Measurements from ENCODE around the gene NDUFAF8. TPM values are rescaled to one million over a fixed set of nuclear protein-coding genes. Genes with fewer than 3 reads are reported as not detected.

The NDUFAF8 gene
- total RNA-seq, 1 donor from 2014 or later, result 31.6 TPM

- no peak for TF ChIP-seq CTCF (IDR thresholded peaks at IDR 0.05; ENCODE audit: insufficient read depth, low read length, severe bottlenecking)
- H3K27me3 ChIP-seq (ENCODE audit: control insufficient read depth, insufficient read depth, low read length), result no peaks in the 10 kb centered on the region
- DNase-seq (ENCODE audit: low read depth) (no peak), FAIRE-seq (peak; percentile 91)
- H3K4me3 ChIP-seq (ENCODE audit: low read depth, low read length), result no peak overlapping the region
- H3K36me3 ChIP-seq (ENCODE audit: control insufficient read depth, insufficient read depth, low read length), result peaks cover 1% of the 10 kb centered on the region
Measured at GRCh38 chr17:81204578-81204977, 34.5 kb upstream of the NDUFAF8 start.

- FAIRE-seq, result no peak
- peaks cover 1% of the 10 kb centered on the region for H3K36me3 ChIP-seq (ENCODE audit: control insufficient read depth, insufficient read depth, low read length)
- DNase-seq (ENCODE audit: low read depth), result no peak
- no peak overlapping the region for H3K4me3 ChIP-seq (ENCODE audit: low read depth, low read length)
- no peak for TF ChIP-seq CTCF (IDR thresholded peaks at IDR 0.05; ENCODE audit: insufficient read depth, low read length, severe bottlenecking)
- H3K27me3 ChIP-seq (ENCODE audit: control insufficient read depth, insufficient read depth, low read length), result no peaks in the 10 kb centered on the region
Measured at GRCh38 chr17:81206166-81206565, 33.0 kb upstream of the NDUFAF8 start.

GRCh38 chr17:81206657-81207056 lies 32.5 kb upstream of the NDUFAF8 start:
- no peaks in the 10 kb centered on the region for H3K27me3 ChIP-seq (ENCODE audit: control insufficient read depth, insufficient read depth, low read length)
- FAIRE-seq (peak; percentile 18), DNase-seq (ENCODE audit: low read depth) (no peak)
- H3K36me3 ChIP-seq (ENCODE audit: control insufficient read depth, insufficient read depth, low read length), result peaks cover 1% of the 10 kb centered on the region
- H3K4me3 ChIP-seq (ENCODE audit: low read depth, low read length), result no peak overlapping the region
- TF ChIP-seq CTCF (IDR thresholded peaks at IDR 0.05; ENCODE audit: insufficient read depth, low read length, severe bottlenecking), result no peak

GRCh38 chr17:81207610-81208581 lies 31.2 kb upstream of the NDUFAF8 start:
- no peak for TF ChIP-seq CTCF (IDR thresholded peaks at IDR 0.05; ENCODE audit: insufficient read depth, low read length, severe bottlenecking)
- H3K27me3 ChIP-seq (ENCODE audit: control insufficient read depth, insufficient read depth, low read length), result no peaks in the 10 kb centered on the region
- H3K36me3 ChIP-seq (ENCODE audit: control insufficient read depth, insufficient read depth, low read length), result peaks cover 1% of the 10 kb centered on the region
- peak; percentile 66 for FAIRE-seq
- DNase-seq (ENCODE audit: low read depth), result no peak
- H3K4me3 ChIP-seq (ENCODE audit: low read depth, low read length), result no peak overlapping the region

GRCh38 chr17:81208651-81209050 lies 30.5 kb upstream of the NDUFAF8 start:
- Histone ChIP-seq H3K36me3 (ENCODE audit: control insufficient read depth, insufficient read depth, low read length) (peaks cover 1% of the 10 kb centered on the region), H3K4me3 (ENCODE audit: low read depth, low read length) (no peak overlapping the region), H3K27me3 (ENCODE audit: control insufficient read depth, insufficient read depth, low read length) (no peaks in the 10 kb centered on the region)
- DNase-seq (ENCODE audit: low read depth), result no peak
- TF ChIP-seq CTCF (IDR thresholded peaks at IDR 0.05; ENCODE audit: insufficient read depth, low read length, severe bottlenecking), result no peak
- no peak for FAIRE-seq

Data from bronchial epithelial cell (primary cell).